Stimulated activated CD4-positive, alpha-beta T cell treated with anti-CD3 and anti-CD28 coated beads, Interleukin-4, amount 100 ng/mL, for 1 hour (primary cell): ENCODE results near the gene AGFG2.

Experiments used
- DNase-seq: peaks from one replicate; pipeline ENCODE4 v3.0.0-alpha.2; 2020

The AGFG2 gene

GRCh38 chr7:100573691-100574361 lies 34.8 kb downstream of the AGFG2 start, which contains the start of gene SAP25:
Gene SAP25, minus strand, starts transcription at chr7:100573900. Its CDS starts 158 bp downstream, at chr7:100573742.
- no peak for DNase-seq

DNA sequence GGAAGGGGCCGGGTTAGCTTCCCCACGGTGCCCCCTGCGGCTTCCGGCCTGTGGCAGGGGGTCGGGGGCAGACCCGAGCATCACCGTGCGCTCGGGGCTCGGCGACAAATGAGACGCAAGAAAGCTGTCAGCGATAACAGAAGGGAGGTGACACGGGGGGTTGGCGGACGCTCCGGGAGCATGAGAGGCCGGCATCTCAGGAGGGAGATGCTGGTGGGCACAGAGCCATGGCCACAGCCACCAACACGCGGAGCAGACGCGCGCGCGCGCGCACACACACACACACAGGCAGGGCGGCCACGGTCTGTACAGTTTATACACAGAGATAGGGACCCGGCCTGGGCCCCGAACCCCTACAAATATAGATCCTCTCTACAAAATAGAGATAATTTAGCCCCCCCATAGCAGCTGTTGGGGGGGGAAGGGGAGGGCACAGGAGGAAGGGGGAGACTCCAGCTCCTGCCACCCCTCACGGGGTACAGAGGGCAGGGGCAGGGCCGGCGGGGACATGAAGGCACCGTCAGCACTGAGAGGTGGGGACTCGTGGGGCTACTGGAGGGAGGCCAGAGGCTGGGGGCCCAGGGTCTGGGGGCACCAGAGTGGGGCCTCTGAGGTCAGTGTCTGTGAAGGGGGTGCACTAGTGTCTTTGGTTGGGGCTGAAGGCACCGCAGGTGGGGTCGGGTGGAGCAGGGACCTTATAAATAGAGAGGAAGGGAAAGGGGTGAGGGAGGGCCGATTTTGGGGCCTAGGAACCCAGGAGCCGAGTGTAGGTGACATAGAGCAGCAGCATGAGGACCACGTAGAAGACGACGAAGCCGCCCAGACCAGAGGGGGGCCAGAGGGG lies 35.6 kb downstream of the AGFG2 start:
- DNase-seq = no peak

DNA sequence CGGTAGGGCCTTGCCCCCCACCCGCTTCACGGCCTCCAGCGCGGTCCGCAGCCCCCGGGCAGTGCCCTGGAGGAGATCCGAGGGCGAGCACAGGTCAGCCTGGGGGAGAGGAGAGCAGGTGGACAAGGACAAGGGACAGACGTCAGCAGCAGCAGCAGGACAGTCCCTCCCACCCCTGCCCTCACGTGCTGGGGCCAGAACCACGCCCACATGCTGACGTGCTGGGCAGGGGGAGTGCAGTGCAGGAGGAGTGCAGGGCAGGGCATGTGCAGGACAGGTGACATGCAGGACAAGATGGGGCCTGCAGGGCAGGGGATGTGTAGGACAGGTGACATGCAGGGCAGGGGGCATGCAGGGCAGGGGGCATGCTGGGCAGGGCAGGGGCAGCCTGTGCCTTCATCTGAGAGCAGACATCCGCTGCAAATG lies 36.2 kb downstream of the AGFG2 start:
- DNase-seq = no peak

DNA sequence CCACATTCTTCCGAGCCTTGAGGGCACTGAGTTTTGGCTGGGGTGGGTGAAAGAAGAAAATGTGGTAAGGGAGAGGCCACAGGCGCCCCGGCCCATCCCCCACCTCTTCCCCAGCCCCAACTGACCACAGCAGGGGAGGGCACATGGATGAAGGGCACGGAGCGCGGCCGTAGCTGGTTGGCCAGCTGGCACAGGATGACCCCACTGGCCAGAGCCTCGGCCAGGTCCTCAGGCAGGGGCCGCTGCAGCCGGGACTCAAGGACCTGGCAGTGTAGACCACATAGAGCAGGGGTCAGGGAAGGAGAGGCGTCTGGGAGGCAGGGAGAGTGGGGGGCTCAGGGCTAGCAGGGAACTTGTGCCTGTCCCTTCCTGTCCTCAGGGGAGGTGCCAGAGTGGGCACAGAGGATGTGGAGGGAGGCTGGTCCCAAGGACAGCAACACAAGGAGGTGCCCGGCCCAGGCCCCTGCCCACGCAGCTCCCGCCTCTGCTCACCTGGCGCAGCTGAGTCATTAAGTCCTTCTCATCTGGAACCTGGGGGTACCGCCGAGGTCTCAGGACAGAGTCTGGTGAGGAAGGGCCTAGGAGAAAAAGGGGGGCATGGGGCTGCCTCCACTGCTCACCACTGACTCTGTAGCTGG lies 36.9 kb downstream of the AGFG2 start:
- no peak for DNase-seq

DNA sequence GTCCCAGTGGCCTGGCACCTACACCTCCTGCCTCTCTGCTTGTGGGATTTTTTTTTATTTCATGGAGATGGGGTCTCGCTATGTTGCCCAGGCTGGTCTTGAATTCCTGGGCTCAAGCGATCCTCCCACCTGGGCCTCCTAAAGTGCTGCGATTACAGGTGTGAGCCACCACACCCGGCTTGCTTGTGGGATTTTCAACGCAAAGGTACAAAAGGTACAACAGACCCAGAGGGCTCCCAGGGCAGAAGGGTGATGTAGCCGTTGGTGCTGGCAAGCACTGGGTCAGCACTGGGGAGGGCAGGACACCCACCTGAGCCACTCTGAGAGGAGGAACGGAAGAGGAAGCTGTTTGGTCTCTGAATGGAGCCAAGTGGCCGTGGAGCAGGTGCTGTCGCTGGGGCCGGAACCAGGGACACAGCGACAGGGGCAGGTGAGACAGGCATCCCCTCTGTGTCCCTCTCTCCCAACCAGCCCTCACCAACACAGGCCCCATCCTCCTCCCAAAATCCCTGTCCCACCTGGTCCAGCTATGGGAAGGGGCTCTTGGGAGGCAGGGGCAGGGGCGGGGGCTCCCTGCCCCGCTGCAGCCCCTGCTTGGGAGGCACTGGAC lies 37.5 kb downstream of the AGFG2 start:
- no peak for DNase-seq

- no peak for DNase-seq
These were observed 38.1 kb downstream of the AGFG2 start for GRCh38 chr7:100577103-100577502.

GRCh38 chr7:100577507-100577906 lies 38.5 kb downstream of the AGFG2 start:
- no peak for DNase-seq

DNA sequence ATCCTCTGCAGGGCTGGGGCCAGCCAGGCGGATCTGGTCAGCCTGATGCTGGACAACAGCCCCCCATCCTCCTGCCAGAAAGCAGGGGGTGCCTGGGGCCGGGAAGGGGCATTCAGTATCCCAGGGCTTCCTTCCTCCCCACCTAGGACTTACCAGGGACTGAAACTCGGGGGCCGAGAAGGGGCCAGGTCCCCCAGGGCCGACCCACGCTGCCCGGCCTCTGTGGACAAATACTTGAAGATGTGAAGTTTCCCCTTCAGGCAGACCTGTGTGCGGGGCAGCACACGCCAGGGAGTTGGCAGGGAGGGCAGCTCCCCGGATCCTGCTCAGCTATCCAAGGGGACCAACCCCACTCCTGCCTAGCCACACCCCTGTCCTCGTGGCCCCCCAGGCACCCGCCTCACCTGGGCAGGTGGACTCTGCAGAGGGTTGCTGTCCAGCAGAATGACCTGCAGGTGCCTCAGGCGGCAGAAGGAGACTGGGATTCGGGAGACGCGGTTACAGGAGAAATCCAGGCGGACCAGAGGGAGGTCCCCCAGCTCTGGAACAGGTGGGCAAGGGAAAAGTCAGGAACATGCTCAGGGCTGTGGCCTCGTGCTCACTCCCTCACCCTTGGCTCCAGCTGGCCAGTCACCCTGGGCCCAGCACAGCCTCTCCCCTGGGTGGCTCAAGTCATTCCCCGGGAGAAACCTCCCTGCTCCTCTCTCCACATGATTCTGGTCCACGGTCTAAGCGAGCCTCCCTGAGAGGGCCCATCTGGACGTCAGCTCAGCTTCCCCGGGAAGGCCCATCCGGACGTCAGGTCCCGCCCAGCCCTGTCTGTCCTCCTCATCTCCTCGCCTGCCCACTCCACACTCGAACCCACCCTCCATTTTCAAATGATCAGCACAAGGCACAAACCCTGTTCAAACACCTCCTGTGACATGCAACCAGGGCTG lies 39.5 kb downstream of the AGFG2 start:
- DNase-seq = no peak

GRCh38 chr7:100580466-100581283 lies 41.7 kb downstream of the AGFG2 start:
- DNase-seq = no peak

DNA sequence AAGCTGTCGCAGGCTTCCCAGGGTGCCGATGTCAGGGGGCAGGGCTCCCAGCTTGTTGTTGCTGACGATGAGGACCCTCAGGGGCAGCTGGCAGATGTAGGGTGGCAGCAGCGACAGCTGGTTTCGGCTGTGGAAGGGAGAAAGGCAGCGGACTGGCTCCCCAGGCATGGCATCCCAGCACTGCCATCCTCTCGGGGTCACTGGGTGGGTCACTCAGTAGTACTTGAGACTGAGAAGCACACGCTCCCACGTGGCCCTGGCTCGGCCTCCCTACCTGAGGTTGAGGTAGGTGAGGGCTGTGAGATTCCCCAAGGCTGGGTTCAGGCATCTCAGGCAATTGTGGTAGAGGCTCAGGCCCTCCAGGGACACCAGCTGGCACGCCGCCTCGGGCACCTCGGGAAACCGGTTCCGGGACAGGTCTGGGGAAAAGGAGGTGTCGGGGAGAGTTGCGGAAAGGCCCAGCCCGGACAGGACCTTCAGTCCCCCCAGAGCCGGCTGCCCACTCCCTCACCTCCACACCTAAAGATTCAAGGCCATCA lies 43.1 kb downstream of the AGFG2 start:
- no peak for DNase-seq

DNA sequence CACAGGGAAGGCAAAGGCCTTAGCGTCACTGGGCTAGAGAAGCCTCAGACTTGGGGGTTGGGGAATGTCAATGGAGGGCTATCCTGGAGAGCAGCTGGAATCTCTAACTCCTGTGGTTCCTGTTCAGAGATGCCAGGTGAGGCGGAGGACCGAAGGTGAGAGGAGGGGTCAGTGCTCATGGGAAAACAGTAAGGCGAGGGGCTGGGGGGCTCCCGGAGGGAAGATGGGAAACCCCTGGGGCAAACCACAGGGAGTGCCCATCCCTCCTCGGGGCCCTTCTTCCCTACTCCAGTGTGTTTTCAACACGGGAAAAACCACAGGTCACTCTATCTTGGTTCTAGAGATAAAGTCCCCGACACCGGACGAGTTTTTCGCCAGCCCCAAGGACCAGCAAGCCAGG lies 43.6 kb downstream of the AGFG2 start:
- no peak for DNase-seq

DNA sequence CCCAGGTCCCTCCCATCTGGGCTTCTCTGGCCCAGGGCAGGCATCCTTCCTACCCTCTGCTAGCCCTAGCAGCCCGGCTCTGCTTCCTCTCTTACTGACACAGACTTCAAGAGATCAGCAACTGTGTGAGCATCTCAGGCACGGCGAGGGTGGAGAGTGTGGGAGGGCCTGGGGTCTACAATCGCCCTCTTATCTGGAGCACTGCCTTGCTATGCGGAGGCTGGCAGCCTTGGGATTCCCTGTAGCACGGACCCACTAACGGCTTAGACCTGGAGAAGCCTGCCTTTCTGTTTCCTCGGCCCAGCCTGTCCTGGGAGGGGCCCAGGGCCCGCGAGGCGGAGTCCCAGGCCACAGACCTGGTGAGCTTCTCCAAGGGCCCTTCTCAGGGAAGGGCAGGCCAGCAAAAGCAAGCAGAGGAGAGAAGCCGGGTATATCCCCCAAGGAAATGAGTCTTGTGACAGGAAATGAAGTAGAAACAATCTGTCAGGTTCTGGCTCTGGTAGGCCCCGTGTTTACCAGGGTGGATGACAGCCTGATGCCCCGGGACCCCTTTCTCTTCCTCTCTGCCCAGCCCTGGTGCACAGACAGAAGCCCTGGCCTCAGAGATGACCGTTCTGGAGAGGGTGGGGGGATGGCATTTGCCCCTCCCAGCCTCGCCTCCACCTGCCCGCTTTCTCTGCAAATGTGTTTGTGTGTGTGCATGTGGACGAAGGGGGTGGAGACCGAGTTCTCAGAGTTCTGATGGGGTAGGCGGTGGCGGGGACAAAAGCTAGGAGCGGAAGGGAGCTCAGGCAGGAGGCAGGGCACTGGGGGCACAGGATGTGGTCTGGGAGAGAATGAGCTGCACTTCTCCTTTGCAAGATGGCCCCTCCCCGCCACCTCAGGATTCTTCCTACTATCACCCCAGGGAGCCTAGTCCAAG lies 44.4 kb downstream of the AGFG2 start:
- peak; percentile 62 for DNase-seq

DNA sequence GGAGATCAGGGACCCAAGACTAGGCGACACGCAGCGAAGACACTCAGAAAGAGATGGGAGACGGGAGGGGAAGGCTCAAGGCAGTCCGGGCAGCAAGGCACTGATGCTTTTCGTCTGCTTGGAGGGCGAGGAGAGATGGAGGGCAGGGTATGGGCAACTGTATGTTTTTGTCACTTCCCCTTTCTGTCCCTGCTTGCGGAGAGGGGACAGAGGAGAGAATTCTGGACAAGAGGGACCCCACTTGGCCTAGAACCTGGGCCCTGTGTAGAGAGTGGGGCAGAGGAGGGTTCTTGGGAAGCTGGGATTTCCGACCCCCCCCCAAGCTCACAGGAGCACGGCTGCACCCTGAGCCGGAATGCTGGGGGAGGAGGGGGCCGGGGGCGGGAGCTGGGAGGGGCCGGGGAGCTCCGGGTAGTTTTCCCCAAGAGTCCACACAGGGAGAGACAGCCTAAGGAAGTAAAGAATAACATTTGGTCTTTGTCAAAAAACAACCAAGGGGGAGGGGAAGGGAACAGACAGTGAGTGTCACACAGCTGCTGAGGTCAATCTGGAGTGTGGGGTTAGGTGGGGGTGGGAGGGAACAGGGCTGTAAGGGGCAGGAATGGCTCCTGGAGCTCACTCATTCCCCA lies 45.2 kb downstream of the AGFG2 start:
- no peak for DNase-seq

GRCh38 chr7:100584683-100585510 lies 45.9 kb downstream of the AGFG2 start:
- no peak for DNase-seq

DNA sequence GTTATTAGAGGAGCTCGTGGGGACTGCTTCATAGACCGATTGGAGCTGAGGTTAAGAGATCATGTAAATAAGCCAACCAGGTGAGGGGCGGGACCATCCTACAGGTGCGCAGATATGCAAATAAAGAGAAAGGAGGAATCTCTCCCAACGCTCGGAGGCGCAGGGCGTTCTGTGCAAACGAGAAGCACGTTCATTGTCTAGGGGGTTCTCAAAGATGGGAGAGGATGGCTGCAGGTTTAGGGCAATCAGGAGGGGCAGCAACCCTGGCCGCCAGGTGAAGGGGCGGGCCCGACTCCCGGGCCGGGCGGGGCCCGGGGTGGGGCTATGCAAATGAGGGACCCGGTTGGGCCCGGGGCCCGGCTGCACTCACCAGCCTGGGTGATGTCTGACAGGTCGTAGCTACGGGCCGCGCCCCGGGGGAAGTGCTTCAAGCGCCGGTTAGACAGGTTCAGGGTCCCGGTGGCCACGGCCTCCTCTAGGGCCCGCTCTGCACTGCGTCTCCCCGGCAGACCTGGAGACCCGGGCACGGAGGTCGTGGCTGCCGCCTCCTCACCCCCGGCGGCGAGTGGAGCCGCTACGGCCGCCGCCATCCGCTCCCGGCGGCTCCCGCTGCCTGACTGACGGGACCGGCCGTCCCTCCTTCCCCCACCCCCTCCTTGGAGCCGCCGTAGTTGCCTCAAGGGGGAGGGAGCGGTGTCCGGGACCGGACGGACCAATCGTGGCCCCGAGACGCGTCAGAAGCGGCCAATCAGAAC lies 46.7 kb downstream of the AGFG2 start, which contains the start of gene LRCH4:
LRCH4 (minus strand) TSS at position 619 of the 755 bp plus-strand sequence; CDS start at position 590, 29 bp downstream.
- DNase-seq = peak; percentile 60

DNA sequence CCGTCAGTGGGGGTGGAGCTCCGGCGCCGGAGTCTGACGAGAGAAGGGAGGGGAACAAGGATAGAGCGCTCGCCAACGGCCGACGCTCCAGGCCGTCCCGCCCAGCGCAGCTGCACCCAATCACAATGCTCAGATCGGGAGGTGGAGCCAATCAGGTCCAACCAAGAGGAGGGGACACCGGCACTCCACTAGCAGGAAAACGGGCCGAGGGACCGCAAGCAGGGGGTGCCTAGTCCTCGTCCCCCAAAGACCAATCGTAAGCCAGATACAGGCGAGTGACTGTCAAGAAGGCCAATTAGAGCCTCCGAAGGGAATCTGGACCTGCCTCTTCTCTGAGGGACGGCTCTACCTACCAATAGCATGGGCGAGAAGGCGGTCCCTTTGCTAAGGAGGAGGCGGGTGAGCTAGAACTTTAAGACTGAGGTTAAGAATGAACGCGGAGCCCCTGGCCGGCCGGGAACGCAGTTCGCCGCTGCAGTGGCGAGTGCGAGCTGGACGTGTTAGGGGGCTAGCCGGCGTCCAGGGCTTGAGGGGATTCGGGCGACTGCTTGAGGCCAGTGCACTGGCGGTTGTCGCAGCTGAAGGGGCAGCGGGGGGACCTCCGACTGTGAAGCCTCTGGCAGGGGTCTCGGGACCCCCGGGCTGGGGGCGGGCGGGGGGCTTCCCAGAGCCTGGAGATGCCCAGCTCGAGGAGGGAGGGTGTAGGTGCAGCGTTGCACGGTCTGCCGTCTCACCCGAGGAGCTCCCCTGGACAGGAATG lies 47.4 kb downstream of the AGFG2 start, which contains the start of gene FBXO24:
FBXO24 (plus strand) TSS at position 63 of the 760 bp plus-strand sequence; CDS start at position 361, 298 bp downstream.
- DNase-seq = peak; percentile 99
